ENCODE results near the gene MAP2K2.

GRCh38 chr19:4124638-4125037, 716 bp upstream of the MAP2K2 start:
- no peak for TF ChIP-seq CTCF (conservative IDR thresholded peaks at IDR 0.05; ENCODE audit: low read length)
- no peak for TF ChIP-seq EZH2phosphoT487 (IDR thresholded peaks at IDR 0.05; ENCODE audit: borderline replicate concordance)

All from Loucy (cell line).